Superior temporal gyrus (tissue), 1 donor: ENCODE results near the gene C17orf50.

Experiments used
- DNase-seq: peaks from one replicate; pipeline ENCODE4 v3.0.0-alpha.2; 2016; ENCODE audit errors: extremely low spot score

Gene C17orf50

DNA sequence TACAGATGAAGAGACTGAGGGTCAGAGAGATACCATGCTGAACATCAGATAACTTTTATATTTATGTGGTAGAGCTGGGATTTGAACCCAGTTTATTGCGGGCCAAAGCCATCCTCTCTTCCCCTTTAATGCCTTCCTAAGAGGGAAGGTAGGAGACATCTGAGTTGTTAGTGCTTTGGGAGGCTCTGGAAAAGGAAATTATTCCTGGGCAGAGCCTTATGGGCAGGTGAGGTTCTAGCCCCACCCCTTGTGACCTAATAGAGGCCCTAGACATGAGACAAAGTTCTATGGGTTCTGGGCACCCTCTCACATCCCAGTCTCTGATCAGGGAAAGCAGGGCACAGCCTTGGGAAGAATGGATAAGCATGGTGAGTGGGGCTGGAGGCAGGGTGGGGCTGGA, at the start of gene C17orf50:
TSS of gene C17orf50 (plus strand) at position 301 of the 400 bp plus-strand sequence. CDS start at position 356, 55 bp downstream.
- DNase-seq: no peak

DNA sequence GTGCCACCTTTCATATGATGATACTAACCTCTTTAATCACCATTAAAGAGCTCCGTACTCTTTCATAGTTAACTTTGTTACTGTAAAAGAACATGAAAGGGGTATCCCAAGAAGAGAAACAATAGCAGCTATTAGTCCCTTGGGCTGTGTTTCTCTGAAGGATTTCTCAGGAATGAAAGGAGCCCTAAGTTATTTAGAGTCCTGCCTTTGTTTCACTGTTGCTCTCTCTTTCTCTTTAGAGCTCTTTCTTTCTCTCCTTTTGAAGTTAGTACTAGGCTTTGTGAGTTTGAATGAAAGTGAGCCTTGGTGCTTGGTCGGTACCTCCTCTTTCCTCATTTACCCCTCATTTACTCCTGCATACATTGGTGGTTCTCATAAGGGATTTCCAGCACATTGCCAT, 49.7 kb upstream of the C17orf50 start:
- DNase-seq: no peak

- DNase-seq: no peak
These were observed 47.5 kb upstream of the C17orf50 start for GRCh38 chr17:35713069-35713728.

DNA sequence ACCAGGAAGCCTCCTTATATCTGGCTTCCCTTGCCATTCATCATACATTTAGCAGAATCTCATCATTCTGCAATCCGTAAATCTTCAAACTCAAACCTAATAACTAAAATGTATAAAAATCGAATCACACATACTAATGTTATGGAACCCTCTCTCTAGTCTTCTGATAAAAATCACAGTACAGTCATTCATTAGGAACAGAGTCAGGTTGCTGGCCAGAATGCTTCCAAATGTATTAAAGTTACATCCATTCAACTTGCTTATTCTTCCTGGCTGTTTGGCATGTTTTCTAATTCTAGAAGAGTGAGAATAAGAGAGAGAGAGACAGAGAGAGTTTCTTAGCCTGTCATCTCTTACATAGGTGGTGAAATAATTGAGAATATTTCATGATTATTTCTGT, 45.7 kb upstream of the C17orf50 start:
- DNase-seq: no peak

DNA sequence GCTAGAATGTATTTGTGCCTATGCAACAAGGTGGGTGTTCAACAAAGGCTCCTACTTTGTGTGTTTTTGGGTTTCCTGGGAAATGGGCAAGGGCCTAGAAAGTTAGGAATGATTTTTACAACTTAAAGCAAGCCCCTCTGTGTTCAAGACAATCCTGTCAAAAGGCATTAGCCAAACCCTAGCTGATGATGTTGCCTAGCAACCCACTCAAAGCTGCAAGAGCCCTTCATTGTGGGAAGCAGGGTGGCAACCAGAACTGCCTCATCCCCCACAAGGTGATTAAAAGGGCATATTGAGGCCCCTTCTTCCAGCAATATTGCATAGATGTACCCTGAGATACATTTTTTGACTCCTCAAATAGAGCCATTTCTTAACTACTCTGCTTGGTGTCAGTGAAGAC, 45.3 kb upstream of the C17orf50 start:
- DNase-seq: no peak

DNA sequence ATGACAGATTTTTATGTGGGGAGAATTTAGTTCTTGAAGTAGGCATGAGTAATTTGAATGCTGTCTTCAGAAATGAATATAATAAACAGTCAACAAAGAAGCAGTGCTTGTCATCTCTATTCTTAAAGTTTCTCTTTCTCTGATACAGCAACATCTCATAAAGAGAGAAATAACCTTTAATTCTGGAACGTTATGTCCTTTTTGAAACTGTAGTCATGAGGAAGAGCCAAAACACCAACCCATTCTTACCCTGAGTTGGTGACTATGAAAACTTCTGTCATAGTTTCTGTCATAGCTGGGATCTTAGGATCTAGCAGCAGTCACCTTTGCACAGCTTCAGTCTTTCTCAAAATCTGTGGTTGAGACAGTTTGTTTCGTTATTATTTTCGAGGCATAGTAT, 44.5 kb upstream of the C17orf50 start:
- DNase-seq: no peak

DNA sequence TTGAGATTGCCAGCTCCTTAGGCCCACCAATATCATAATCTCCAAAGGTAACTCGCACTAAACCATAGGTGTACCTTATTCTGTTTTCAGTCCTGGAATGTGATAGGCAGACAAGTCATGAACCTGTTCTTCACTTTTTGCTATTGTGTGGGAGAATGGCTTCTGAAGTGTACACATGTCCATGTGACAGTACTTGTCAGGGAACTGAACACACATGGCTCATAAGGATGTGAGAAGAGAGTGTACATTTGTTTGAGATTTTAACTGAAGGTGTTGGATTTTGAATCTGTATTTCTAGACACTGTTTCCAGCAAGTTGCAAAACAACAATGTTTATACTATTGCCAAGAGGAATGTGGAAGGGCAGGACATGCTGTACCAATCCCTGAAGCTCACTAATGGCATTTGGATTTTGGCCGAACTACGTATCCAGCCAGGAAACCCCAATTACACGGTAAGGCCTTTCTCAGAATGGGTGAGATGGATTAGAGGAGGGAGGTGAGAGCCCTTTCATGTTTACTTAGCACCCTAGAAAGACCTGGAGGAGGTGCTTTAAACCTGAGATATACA, 43.7 kb upstream of the C17orf50 start:
- DNase-seq: no peak

- DNase-seq: no peak
These were observed 43.2 kb upstream of the C17orf50 start for GRCh38 chr17:35717475-35717874.

DNA sequence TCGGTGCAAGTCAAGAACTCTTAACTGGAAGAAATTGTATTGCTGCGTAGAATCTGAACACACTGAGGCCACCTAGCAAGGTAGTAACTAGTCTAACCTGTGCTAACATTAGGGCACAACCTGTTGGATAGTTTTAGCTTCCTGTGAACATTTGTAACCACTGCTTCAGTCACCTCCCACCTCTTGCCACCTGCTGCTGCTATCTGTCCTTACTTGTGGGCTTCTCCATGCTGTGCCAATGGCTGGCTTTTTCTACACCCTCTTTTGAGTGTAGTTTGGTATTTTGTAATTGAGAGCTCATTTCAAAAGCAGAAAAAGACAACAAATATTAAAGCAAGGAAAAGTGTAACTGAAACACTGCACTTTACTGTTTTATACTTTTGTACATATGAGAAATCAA, 37.0 kb upstream of the C17orf50 start:
- DNase-seq: no peak

DNA sequence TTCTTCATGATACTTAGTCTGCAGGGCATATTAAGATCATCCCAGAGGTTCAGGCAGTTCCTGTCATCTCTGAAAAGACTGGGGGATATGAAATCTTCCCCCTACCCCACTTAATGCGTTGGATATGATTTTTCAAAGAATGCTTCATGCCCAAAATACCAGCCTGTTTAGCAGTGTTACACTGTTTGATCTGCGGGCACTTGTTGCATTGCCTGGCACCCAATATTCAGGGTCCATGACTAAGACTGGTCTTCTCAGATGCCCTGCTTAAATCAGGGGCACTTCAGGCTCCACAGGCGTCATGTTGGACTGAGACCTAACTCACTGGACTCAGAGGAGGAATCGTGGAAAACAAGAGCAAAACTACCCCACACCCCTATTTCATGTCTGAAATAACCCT, 35.6 kb upstream of the C17orf50 start:
- DNase-seq: no peak

DNA sequence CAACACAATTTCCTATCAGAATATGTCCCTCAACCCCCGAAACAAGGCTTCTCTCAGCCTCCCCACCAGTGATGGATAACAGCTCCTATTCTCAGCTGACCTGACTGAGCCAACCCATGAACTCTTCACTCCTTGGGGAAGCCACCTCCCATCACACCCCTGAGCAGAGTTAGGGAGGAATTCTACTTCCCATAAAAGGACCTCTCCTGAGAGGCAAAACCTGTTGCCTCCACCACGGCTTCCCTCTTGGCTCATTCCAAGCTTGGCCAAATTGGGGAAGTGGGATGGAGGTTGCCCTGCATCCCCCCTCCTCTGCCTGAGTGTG, 34.9 kb upstream of the C17orf50 start:
- no peak for DNase-seq

DNA sequence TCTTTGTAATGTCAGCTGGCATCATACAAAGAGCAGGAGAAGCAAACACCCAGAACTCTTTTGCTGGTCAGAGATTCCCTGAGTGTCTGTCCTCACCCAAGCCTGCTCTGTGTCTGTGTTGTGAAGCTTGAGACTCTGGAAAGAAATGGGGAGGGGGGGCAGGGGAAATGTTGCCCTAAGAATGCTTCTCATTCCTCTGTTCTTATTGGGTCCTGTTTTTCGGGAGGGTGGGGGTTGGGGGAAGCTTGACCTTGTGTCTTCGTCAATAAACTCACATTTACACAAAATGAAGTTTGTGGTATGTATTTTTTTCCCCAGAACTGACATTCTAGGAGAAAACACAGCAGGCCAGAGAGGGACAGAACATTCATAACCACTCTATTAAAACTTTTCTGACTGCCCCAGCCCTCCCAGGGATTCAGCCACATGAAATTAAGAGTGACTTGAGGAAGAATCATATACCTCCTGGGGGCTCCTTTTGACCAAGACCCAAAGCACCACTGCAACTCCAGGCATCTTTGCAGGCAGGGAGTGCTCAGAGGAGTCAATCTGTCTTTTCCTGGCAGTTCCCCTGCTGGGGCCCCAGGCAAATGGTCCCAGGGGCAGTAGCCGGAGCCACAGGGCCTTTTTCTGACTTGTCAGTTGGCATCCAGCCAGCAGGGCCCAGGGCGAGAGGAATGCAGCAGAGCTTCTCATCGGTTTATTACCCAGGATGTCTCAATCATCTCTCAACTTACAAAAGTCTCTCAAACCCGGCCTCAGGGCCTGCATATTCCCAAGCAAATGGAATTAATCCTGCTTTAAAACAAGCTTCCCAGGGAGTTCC, 34.3 kb upstream of the C17orf50 start:
- DNase-seq: no peak

GRCh38 chr17:35726953-35727460, 33.7 kb upstream of the C17orf50 start:
- no peak for DNase-seq

DNA sequence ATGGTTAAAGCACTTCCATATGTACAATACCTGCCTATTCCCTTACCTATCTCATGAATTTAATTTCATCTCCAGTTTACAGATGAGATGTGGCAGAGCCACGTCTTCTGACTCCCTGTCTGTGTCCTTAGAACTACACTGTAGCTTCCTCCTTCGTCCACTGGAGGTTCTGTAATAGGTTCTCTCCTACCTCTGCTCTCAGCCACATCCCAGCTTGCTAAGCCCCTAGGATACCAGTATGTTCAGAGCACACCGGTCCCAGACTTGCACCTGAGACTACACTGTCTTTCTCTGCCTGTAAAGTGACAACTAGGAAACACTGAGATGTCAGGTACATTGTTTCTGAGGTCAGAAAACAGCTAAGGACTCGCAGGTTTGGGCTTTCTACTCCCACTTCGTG, 33.1 kb upstream of the C17orf50 start:
- DNase-seq: no peak

GRCh38 chr17:35728551-35728950, 32.1 kb upstream of the C17orf50 start:
- DNase-seq: no peak

DNA sequence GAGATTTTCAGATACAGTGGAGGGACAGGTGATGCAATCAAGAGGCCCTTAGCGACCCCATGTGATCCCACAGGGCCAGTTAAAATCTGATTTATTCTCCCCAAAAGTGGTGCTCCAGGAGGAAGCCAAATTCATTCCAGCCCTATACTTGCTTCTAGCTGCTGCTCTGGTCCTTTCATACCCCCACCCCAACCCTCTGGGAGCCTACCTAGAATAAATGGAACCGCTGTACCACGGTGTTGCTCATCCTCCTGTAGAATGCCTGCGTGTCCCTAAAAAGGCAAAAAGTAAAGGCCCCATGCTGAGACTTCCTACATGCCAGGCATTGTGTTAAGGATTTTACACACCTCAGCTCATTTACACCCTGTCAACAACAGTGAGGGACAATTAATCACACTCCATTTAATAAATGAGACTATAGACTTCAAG, 31.3 kb upstream of the C17orf50 start:
- DNase-seq: no peak

GRCh38 chr17:35730400-35731005, 30.2 kb upstream of the C17orf50 start:
- no peak for DNase-seq

GRCh38 chr17:35731239-35731916, 29.3 kb upstream of the C17orf50 start, which contains the start of gene RASL10B:
Gene RASL10B, plus strand, starts transcription at chr17:35731639. Its CDS starts 3,546 bp downstream, at chr17:35735185.
- peak; percentile 42 for DNase-seq

- no peak for DNase-seq
These were observed 28.5 kb upstream of the C17orf50 start for GRCh38 chr17:35731917-35732805.

- no peak for DNase-seq
These were observed 27.9 kb upstream of the C17orf50 start for GRCh38 chr17:35732806-35733136.

DNA sequence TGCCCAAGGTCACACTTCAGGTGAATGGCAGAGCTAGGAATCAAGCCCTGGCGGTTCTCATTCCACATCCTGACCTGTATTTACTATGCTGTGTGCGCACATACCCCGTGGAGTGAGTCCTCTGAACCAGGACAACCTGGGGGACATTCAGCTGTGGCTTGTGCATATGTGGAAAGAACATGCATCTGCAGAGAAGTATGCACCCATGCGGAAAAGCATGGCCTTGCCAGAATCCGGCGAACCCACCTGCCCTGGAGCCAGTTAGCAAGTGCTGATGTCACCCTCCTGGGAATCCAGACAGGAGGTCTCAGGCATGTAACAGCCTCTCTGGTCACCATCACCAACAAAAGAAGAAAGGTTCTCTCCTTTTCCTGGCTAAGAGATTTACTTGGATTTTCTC, 27.3 kb upstream of the C17orf50 start:
- DNase-seq: no peak
